ENCODE measurements around the gene COQ7.
A peak's percentile ranks its signal among the peaks of the same experiment; 100 is the strongest.

COQ7 gene

DNA sequence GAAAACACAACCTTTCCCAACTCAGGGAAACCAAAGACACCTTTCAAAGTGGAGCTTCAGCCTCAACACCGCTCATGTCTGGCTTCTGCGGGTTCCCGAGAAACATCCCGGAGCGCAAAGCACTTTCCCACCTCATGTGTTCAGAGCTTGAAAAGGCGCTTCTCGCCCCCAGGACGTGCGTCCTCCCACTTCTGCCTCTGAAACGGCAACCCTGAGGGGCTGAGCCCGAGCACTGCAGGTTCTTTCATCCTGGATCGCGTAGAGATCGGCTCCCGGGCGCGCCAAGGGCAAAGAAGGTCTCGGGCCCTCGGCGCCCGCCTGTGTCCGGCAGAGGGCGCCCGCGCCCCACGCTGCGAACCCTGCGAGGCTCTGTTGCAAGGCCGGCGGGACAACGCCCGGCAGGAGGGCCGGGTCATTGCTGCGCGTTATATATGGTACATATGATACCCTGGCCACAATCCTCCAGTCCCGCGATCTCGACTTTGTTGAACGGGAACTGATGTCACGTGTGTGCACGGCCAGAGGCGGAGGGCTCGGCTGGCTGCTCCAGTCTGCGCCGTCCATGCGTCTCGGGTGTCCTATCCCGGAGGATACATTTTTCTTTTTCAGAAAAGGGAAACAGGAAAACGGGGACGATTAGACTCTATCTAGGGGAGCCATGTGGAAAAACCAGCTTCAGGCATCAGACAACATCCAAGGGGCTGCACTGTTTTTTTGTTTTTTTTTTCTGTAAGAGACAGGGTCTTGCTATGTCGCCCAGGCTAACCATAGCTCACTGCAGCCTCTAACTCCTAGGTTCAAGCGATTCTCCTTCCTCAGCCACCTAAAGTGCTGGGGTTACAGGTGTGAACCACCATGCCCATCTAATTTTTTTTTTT lies 19.1 kb downstream of the COQ7 start:
- peak; percentile 74 for DNase-seq (ENCODE audit: low spot score)

- DNase-seq (ENCODE audit: low spot score): no peak
These were observed 21.0 kb downstream of the COQ7 start for GRCh38 chr16:19088341-19088916.

DNA sequence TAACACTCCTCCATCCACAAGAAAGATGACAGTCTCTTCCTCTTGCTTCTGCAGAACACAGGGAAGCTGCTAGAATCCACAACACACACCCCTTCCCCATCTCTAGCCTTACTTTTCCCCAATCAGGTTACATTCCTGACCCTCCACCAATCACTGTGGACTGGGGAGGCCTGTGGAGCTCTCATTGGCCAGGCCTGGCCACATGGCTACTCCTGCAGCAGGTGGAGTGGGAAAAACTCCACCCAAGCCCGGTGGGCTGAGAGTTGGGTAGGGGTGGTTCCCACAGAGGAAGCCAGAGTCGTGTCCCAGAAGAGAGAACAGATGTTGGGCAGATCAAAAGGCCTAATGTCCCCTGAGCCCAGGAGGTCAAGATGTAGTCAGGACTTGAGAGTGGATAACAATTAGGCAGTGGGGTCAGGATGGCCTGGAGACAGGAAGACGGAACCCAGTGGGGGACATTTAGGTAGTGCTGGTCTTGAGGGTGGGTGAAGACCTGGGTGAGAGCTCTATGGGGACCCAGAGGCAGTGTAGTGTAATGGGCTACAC lies 22.1 kb downstream of the COQ7 start:
- no peak for DNase-seq (ENCODE audit: low spot score)

DNA sequence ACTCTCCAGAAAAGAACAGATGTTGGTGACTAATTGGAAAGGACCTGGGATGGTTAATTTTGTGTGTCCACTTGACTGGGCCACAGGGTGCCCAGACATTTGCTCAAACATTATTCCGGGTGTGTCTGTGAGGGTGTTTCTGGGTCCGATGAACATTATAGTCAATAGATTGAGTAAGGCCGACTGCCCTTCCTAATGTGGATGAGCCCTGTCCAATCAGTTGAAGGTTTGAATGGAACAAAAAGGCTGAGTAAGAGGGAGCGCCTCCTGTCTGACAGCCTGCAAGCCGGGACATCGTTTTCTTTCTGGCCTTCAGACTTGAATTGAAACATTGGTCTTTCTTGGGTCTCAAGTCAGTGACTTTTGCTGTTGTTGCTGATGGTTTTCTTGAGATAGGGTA lies 23.5 kb downstream of the COQ7 start:
- DNase-seq (ENCODE audit: low spot score): no peak

GRCh38 chr16:19092653-19093410 lies 25.4 kb downstream of the COQ7 start:
- DNase-seq (ENCODE audit: low spot score): no peak

GRCh38 chr16:19093631-19094541 lies 26.5 kb downstream of the COQ7 start:
- no peak for DNase-seq (ENCODE audit: low spot score)

DNA sequence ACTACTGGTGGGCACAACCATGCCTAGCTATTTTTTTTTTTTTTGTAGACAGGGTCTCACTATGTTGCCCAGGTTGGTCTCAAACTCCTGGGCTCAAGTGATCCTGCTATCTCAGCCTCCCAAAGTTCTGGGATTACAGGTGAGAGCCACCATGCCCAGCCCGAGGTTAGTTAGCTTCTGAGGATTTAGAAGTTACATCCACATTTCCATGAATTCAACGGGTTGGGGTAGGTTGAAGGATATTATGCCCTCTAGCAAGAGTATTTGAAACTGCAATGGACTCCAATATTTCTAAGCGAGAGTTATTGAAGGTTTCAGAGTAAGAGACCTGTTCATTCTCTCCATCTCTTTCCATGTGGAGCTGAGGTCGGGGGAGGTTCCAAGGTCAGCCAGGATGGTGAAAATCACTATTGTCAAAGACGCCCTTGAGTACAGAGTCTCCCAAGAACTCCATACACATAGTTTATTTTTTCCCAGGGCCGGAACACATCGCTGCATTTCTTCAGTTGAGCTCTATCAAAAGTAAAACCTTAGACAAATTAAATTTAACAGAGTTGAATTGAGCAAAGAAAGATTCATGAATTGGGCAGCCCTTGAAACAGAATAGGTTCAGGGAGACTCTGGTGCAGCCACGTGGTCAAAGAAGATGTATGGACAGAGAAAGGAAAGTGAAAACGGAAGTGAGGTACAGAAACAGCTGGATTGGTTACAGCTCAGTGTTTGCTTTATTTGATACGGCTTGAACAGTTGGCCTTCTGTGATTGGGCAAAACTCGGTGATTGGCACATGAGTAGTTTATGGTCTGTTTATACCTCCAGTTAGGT lies 27.3 kb downstream of the COQ7 start:
- DNase-seq (ENCODE audit: low spot score): no peak

GRCh38 chr16:19095654-19096053 lies 28.2 kb downstream of the COQ7 start:
- no peak for DNase-seq (ENCODE audit: low spot score)

DNA sequence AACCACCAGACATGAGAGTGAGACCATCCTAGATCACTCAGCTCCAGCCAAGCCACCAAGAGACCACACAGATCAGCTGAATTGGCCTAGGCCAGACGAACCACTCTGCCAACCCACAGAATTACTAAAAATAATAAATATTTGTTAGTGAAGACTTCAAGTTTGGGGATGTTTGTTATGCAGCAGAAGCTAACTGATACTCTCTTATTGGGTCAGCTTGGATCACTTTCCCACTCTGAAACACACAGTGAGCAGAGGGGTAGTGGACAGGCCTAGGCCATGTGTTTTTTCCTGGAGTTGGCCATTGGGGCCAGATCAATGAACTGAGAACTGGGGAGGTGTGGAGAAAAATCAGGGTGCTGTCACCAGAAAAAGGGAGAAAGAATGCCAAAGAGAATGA lies 30.8 kb downstream of the COQ7 start:
- no peak for DNase-seq (ENCODE audit: low spot score)

DNA sequence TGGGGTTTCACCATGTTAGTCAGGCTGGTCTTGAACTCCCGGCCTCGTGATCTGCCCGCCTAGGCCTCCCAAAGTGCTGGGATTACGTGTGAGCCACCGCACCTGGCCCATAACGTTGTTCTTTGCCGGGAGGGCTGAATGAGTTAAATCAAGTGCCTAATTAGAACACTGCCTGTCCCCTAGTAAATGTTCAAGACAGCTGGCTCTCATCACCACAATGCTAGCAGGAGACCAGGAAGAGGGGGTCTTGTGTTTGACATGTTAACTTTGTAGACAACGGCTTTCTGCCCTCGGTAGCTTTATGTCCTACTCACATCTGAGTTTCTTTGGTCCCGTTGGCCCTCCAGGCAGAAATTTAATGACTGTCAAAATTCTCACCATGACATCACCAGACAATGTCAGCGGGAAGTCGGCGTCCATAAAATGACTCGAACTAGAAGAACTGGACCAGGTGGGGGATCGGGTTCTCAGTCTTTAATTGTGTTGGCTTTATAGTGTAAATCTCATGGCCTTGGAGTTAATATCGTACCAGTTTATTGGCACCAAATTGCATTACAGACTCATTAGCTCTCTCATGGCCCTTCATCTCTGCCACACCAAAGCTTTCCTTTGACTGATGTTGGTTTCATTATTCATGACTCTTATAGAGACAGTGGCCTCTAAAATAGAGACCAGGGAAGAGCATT lies 34.9 kb downstream of the COQ7 start:
- DNase-seq (ENCODE audit: low spot score): no peak

GRCh38 chr16:19104607-19105006 lies 37.2 kb downstream of the COQ7 start:
- DNase-seq (ENCODE audit: low spot score): no peak

DNA sequence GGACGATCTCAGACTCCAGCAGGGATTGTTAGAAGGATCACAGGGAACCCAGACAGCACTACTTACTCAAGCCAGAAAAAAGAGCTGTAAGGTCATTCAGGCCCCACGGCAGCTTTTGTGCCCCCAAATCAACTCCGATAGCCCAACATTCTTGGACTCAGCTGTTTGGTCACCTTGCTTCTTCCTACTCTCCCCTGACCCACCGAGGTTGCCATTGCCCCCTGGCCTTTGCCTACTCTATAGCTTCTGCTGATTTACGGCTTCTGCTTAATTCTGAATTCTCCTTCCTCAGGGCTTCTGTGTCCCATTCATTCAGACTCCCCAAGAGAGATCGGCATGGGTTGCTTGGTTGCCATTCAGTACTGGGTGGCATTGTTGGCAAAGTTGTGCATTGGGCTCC lies 37.7 kb downstream of the COQ7 start:
- DNase-seq (ENCODE audit: low spot score): no peak

GRCh38 chr16:19105891-19106624 lies 38.6 kb downstream of the COQ7 start:
- DNase-seq (ENCODE audit: low spot score): no peak

DNA sequence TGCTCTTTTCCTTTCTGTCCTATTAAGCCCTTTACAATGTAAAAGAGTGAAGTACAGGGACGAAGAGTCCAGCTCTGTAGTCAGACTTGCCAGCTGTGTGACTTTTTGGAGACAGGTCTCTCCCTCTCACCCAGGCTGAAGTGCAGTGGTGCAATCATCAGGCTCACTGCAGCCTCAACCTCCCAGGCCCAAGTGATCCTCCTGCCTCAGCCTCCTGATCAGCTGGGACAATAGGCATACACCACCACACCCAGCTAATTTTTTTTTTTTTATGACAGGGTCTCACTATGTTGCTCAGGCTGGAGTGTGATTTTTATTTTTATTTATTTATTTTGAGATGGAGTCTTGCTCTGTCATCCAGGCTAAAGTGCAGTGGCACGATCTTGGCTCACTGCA lies 39.2 kb downstream of the COQ7 start:
- no peak for DNase-seq (ENCODE audit: low spot score)

- DNase-seq (ENCODE audit: low spot score): no peak
These were observed 41.2 kb downstream of the COQ7 start for GRCh38 chr16:19108409-19109287.

DNA sequence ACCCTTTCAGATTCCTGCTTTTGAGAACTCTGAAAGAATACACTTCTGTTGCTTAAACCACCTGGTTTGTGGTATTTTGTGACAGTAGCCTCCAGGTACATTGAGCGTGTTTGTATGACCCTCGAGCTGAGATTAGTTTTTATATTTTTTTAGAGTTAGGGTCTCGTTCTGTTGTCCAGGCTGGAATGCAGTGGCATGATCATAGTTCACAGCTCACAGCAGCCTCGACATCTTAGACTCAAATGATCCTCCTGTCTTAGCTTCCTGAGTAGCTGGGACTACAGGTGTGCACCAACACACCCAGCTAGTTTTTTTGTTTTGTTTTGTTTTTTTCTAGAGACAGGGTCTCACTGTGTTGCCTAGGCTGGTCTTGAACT lies 41.9 kb downstream of the COQ7 start:
- no peak for DNase-seq (ENCODE audit: low spot score)

DNA sequence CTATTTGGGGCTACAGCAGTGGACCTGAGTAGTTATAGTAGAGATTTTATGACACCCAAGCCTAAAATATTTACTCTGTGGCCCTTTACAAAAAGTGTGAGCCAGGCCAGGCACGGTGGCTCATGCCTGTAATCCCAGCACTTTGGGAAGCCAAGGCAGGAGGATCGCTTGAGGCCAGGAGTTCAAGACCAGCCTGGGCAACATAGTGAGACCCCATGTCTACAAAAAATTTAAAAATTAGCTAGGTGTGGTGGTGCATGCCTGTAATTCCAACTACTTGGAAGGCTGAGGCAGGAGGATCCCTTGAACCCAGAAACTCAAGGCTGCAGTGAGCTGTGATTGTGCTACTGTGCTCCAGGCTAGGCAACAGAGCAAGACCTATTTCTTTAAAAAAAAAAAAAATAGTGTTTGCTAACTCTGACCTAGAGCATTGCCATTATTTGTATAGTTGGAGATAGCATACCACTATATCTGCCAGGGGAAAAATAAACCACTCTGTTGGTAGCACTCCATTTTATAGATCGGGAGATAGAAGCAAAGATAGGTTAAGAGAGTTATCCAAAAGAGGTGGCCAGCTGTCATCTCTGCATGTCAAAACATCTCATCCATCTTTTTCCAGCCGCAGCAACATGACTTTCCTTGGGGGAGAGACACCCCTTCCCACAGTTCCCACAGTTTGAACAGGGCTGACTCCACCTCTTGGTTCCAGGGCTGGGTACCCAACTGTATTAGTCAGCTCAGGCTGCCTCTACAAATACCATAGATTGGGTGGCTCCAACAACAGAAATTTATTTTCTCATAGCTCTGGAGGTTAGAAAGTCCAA lies 43.3 kb downstream of the COQ7 start:
- no peak for DNase-seq (ENCODE audit: low spot score)

GRCh38 chr16:19112099-19112407 lies 44.6 kb downstream of the COQ7 start:
- DNase-seq (ENCODE audit: low spot score): no peak
